Progenitor cell of endocrine pancreas (in vitro differentiated cells): Measurements from ENCODE around the gene ZBTB8OS. TPM values are rescaled to one million over a fixed set of nuclear protein-coding genes. Genes with fewer than 3 reads are reported as not detected.
A peak's percentile ranks its signal among the peaks of the same experiment; 100 is the strongest.

Experiments used
- DNase-seq: peaks from one replicate; pipeline ENCODE4 v3.0.0; 2021; ENCODE audit warnings: low spot score; ENCODE audit not compliant: unreplicated experiment
- H3K27ac Mint-ChIP-seq: 2 replicates; pipeline ENCODE4 v1.8.0; 2021; ENCODE audit warnings: mild to moderate bottlenecking, moderate library complexity, mixed read lengths
- H3K27me3 Mint-ChIP-seq: 2 replicates; pipeline ENCODE4 v1.8.0; 2021; ENCODE audit warnings: mixed read lengths
- H3K36me3 Mint-ChIP-seq: 2 replicates; pipeline ENCODE4 v1.8.0; 2022; ENCODE audit warnings: mixed read lengths; ENCODE audit not compliant: insufficient read depth
- H3K4me1 Mint-ChIP-seq: 2 replicates; pipeline ENCODE4 v1.8.0; 2021; ENCODE audit warnings: low read depth, mixed read lengths
- H3K4me3 Mint-ChIP-seq: 2 replicates; pipeline ENCODE4 v1.8.0; 2021; ENCODE audit warnings: low read depth, mild to moderate bottlenecking, moderate library complexity, mixed read lengths
- H3K9me3 Mint-ChIP-seq: 2 replicates; pipeline ENCODE4 v1.8.0; 2021; ENCODE audit warnings: low read depth, mixed read lengths
- CTCF ChIP-seq: fragments of 200-600 bp; sonication (generic); IDR thresholded peaks from one replicate; pipeline ENCODE4 v1.5.0; 2021; ENCODE audit warnings: antibody characterized with exemption, mild to moderate bottlenecking; ENCODE audit not compliant: unreplicated experiment
- total RNA-seq: library from RNA; stranded (reverse); gene quantifications from 2 replicates; pipeline ENCODE4 v1.2.1, GENCODE V29; 2021

The ZBTB8OS gene
- total RNA-seq, 1 donor from 2014 or later, result 50.1 TPM

GRCh38 chr1:32665915-32666314 is 15.6 kb upstream of the ZBTB8OS start:
- Mint-ChIP-seq H3K9me3 (no peaks in the 10 kb centered on the region), H3K27ac (no peak overlapping the region), H3K4me1 (no peaks in the 10 kb centered on the region), H3K36me3 (peaks cover 31% of the 10 kb centered on the region), H3K4me3 (no peak overlapping the region), H3K27me3 (no peaks in the 10 kb centered on the region)
- no peak for TF ChIP-seq CTCF
- no peak for DNase-seq

- Mint-ChIP-seq H3K4me1 (peaks cover 9% of the 10 kb centered on the region), H3K4me3 (no peak overlapping the region), H3K9me3 (no peaks in the 10 kb centered on the region), H3K27me3 (no peaks in the 10 kb centered on the region), H3K36me3 (peaks cover 51% of the 10 kb centered on the region), H3K27ac (no peak overlapping the region)
- no peak for DNase-seq
- TF ChIP-seq CTCF, result no peak
Measured at GRCh38 chr1:32659581-32659980, 9.2 kb upstream of the ZBTB8OS start.

- no peaks in the 10 kb centered on the region for H3K27me3 Mint-ChIP-seq
- TF ChIP-seq CTCF, result no peak
- H3K36me3 Mint-ChIP-seq, result peaks cover 23% of the 10 kb centered on the region
- H3K27ac Mint-ChIP-seq, result peak overlapping the region; percentile 99
- no peaks in the 10 kb centered on the region for H3K9me3 Mint-ChIP-seq
- H3K4me3 Mint-ChIP-seq, result peak overlapping the region; percentile 90
- no peak for DNase-seq
- H3K4me1 Mint-ChIP-seq, result peaks cover 34% of the 10 kb centered on the region
Measured at GRCh38 chr1:32652244-32652962, 2.1 kb upstream of the ZBTB8OS start.

- peaks cover 34% of the 10 kb centered on the region for H3K4me1 Mint-ChIP-seq
- H3K9me3 Mint-ChIP-seq, result no peaks in the 10 kb centered on the region
- H3K27ac Mint-ChIP-seq, result peak overlapping the region; percentile 99
- peak overlapping the region; percentile 90 for H3K4me3 Mint-ChIP-seq
- TF ChIP-seq CTCF, result no peak
- H3K27me3 Mint-ChIP-seq, result no peaks in the 10 kb centered on the region
- H3K36me3 Mint-ChIP-seq, result peaks cover 18% of the 10 kb centered on the region
- DNase-seq, result no peak
Measured at GRCh38 chr1:32651461-32652073, 1.2 kb upstream of the ZBTB8OS start.

- TF ChIP-seq CTCF, result no peak
- H3K4me3 Mint-ChIP-seq, result peak within 1 kb of the TSS; percentile 90
- no peaks in the 10 kb centered on the region for H3K27me3 Mint-ChIP-seq
- H3K9me3 Mint-ChIP-seq, result no peaks in the 10 kb centered on the region
- peaks cover 34% of the 10 kb centered on the region for H3K4me1 Mint-ChIP-seq
- H3K27ac Mint-ChIP-seq, result peak within 1 kb of the TSS; percentile 99
- H3K36me3 Mint-ChIP-seq, result peaks cover 17% of the 10 kb centered on the region
- peak; percentile 99 for DNase-seq
Measured at GRCh38 chr1:32650752-32651460, 556 bp upstream of the ZBTB8OS start, which contains the start of gene RBBP4. RBBP4 (plus strand) TSS chr1:32651208; CDS start chr1:32651307, 99 bp downstream.
